RWPE2 (cell line): ENCODE data around the gene KCNAB1.

Experiments
- ATAC-seq: fragments of 200-7000 bp; cut with Tn5 transposase; 3 replicates; pipeline ENCODE4 v1.9.1; 2021; ENCODE audit warnings: low read depth
- DNase-seq: peaks from one replicate; pipeline ENCODE4 v3.0.0-alpha.2; 2020; ENCODE audit warnings: low spot score
- H3K27ac ChIP-seq: fragments of 450-650 bp; 2 replicates; pipeline ENCODE4 v1.5.1; 2017; ENCODE audit warnings: mild to moderate bottlenecking; ENCODE audit not compliant: poor library complexity, severe bottlenecking
- H3K27me3 ChIP-seq: fragments of 250-450 bp; sonication (Bioruptor Pico); 2 replicates; pipeline ENCODE4 v1.5.1; 2021; ENCODE audit warnings: mild to moderate bottlenecking, moderate library complexity; ENCODE audit not compliant: insufficient read depth, poor library complexity, severe bottlenecking
- H3K36me3 ChIP-seq: fragments of 250-450 bp; sonication (Bioruptor Pico); 2 replicates; pipeline ENCODE4 v1.5.1; 2020; ENCODE audit warnings: low read depth, mild to moderate bottlenecking, moderate library complexity
- H3K4me1 ChIP-seq: fragments of 250-450 bp; sonication (Bioruptor Pico); 2 replicates; pipeline ENCODE4 v1.5.1; 2021; ENCODE audit warnings: mild to moderate bottlenecking, moderate library complexity; ENCODE audit not compliant: insufficient read depth, poor library complexity, severe bottlenecking
- H3K4me3 ChIP-seq: fragments of 250-450 bp; sonication (Bioruptor Pico); 2 replicates; pipeline ENCODE4 v1.5.1; 2021; ENCODE audit warnings: mild to moderate bottlenecking, moderate library complexity; ENCODE audit not compliant: severe bottlenecking
- H3K9me3 ChIP-seq: fragments of 250-450 bp; sonication (Bioruptor Pico); 2 replicates; pipeline ENCODE4 v1.5.1; 2021; ENCODE audit warnings: mild to moderate bottlenecking, moderate library complexity; ENCODE audit not compliant: severe bottlenecking
- TF ChIP-seq, protein P1 (sequence below): fragments of 450-650 bp; IDR thresholded peaks from one replicate; pipeline ENCODE4 v1.5.1; 2017; ENCODE audit warnings: mild to moderate bottlenecking, moderate library complexity; ENCODE audit not compliant: poor library complexity, severe bottlenecking

The KCNAB1 gene

DNA sequence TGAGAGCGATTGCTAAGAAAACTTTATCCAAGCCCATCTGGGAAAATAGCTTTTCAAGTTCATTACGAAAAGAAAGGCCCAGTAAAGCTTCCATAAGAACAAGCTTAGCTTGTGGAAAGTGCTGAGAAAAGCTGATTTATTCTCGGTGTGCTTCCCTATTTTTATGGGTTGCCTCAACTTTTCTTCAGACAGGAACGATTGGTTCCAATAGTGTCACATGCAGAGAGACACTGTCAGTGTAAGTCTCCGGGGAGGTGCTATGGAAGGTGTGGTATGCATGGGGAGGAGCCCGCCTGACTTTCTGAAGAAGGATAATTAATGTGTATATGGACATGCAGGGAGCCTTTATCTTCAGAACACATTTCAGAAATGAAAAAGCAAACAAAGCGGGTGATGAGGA, 257.3 kb downstream of the KCNAB1 start:
- H3K4me3 ChIP-seq, result no peak overlapping the region
- no peaks in the 10 kb centered on the region for H3K4me1 ChIP-seq
- no peaks in the 10 kb centered on the region for H3K36me3 ChIP-seq
- no peak for DNase-seq
- TF ChIP-seq, protein P1, sequence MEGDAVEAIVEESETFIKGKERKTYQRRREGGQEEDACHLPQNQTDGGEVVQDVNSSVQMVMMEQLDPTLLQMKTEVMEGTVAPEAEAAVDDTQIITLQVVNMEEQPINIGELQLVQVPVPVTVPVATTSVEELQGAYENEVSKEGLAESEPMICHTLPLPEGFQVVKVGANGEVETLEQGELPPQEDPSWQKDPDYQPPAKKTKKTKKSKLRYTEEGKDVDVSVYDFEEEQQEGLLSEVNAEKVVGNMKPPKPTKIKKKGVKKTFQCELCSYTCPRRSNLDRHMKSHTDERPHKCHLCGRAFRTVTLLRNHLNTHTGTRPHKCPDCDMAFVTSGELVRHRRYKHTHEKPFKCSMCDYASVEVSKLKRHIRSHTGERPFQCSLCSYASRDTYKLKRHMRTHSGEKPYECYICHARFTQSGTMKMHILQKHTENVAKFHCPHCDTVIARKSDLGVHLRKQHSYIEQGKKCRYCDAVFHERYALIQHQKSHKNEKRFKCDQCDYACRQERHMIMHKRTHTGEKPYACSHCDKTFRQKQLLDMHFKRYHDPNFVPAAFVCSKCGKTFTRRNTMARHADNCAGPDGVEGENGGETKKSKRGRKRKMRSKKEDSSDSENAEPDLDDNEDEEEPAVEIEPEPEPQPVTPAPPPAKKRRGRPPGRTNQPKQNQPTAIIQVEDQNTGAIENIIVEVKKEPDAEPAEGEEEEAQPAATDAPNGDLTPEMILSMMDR, result no peak
- no peaks in the 10 kb centered on the region for H3K9me3 ChIP-seq
- no peak overlapping the region for H3K27ac ChIP-seq
- no peaks in the 10 kb centered on the region for H3K27me3 ChIP-seq
- no peak for ATAC-seq

DNA sequence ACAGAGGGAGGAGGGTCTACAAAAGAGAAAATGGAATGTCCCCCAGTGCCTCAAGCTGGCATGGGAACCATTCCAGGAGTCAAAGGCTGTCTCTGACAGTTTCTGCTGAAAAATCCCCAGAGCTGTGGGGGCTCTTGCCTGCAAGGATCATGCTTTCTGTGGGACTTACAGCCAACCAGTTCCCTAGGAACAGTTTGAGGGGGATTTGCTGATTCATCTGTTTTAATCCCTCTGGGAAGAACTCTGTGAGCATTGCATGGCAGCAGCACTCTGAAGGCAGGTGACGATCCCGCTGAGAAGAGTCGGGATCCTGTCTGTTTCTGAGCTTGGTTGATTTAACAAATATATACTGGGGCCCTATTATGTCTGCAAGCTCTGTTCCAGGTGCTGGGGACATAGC, 258.5 kb downstream of the KCNAB1 start:
- TF ChIP-seq, protein P1, result no peak
- DNase-seq, result no peak

DNA sequence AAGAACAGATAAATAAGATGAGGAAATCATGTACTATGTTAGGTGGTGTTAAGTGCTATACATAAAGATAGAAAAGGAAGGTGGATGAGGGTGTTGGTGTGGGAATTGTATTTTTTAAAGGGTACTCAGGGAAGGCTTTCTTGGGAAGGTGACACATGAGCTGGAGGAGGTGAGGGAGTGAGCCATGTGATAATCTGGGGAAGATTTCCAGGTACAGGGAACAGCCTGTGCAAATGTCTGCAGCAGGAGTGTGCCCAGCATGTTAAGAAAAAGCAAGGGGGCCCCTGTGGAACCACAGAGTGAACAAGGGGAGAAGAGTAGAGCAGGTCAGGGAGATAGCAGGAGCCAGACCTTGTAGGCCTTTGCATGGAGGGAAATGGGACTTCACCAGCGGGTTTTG, 258.9 kb downstream of the KCNAB1 start:
- Histone ChIP-seq H3K27me3 (peaks cover 4% of the 10 kb centered on the region), H3K4me1 (no peaks in the 10 kb centered on the region), H3K27ac (no peak overlapping the region), H3K36me3 (no peaks in the 10 kb centered on the region), H3K4me3 (no peak overlapping the region), H3K9me3 (no peaks in the 10 kb centered on the region)
- no peak for DNase-seq
- no peak for ATAC-seq
- TF ChIP-seq, protein P1, result no peak

More for the DNA sequence above, 258.5 kb downstream of the KCNAB1 start:
- Histone ChIP-seq H3K4me1 (no peaks in the 10 kb centered on the region), H3K27me3 (no peaks in the 10 kb centered on the region), H3K4me3 (no peak overlapping the region), H3K9me3 (no peaks in the 10 kb centered on the region), H3K36me3 (no peaks in the 10 kb centered on the region), H3K27ac (no peak overlapping the region)
- ATAC-seq, result no peak

DNA sequence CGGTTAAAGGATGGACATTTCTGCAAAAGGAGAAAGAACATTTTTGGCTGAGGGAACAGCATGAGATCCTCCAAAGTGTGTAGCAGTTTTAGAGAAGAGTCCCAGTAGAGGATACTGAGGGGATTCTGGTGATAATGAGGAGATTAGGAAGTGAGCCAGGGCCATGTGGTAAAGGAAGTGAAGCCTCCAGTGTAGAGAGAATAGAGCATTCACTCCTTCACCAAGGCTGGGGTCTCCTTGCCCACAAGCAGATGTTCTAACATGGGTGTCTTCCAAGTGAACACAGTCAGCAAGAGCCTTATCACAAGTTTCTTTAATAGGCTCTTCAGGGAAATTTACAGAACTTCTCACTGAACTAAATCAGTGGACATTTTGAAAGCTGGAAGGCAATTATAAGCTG, 260.9 kb downstream of the KCNAB1 start:
- Histone ChIP-seq H3K9me3 (no peaks in the 10 kb centered on the region), H3K36me3 (no peaks in the 10 kb centered on the region), H3K4me1 (no peaks in the 10 kb centered on the region), H3K27ac (no peak overlapping the region), H3K27me3 (peaks cover 11% of the 10 kb centered on the region), H3K4me3 (no peak overlapping the region)
- DNase-seq (no peak), ATAC-seq (no peak)
- TF ChIP-seq, protein P1, result no peak

DNA sequence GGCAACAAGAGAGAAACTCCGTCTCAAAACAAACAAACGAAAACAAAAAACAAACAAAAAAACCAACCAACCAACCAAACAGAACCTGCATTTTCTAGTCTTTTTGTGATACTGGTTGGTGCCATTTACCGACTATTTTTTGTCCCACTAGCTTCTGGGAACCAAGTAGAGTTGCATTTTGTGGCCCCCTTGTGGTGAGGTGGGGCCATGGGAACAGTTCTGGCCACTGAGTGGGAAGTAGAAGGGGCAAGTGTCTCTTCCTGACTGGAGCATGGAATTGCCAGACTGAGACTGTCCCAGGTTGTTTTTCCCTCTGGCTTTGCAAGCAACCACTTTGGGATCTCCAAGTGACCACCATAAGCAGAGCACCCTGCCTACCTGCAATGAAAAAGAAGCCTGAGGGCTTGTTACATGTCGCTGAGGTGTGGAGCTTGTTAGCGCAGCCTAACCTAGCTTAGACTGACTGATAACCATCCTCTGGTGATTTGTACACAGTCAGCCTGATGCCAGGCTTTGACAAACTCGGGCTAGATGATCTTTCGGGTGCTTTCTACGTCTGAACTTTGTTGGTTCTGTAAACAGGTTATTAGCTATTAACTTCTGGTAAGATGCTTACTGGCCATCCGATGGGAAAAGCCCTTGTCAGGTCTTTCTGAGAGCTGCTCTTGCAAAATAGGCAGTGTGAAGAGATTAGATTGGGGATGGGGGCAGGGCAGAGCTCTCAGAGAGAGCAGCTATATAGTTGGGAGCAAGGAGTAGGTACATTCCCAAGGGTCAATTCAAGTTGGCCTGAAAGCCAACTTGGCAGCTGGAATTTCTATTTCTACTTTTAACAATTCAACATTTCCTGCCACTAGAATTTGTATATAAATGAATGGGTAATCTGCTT, 262.3 kb downstream of the KCNAB1 start:
- Histone ChIP-seq H3K9me3 (no peaks in the 10 kb centered on the region), H3K27ac (no peak overlapping the region), H3K27me3 (peaks cover 11% of the 10 kb centered on the region), H3K4me1 (no peaks in the 10 kb centered on the region), H3K4me3 (no peak overlapping the region), H3K36me3 (no peaks in the 10 kb centered on the region)
- peak; percentile 61; the same call in 2 of the 3 replicates for ATAC-seq
- no peak for DNase-seq
- TF ChIP-seq, protein P1, result peak; percentile 64
